Mucosa of stomach (tissue), 1 donor: ENCODE measurements around the gene BGN.

Experiments used
- H3K27me3 ChIP-seq: one replicate; pipeline ENCODE4 v1.7.0; 2013; ENCODE audit warnings: mild to moderate bottlenecking, low read length; ENCODE audit not compliant: control insufficient read depth, insufficient read depth
- H3K36me3 ChIP-seq: one replicate; pipeline ENCODE4 v1.7.0; 2013; ENCODE audit warnings: low read length; ENCODE audit not compliant: control insufficient read depth, insufficient read depth
- H3K4me1 ChIP-seq: one replicate; pipeline ENCODE4 v1.7.0; 2013; ENCODE audit warnings: mild to moderate bottlenecking, low read length; ENCODE audit not compliant: control insufficient read depth, insufficient read depth
- H3K4me3 ChIP-seq: one replicate; pipeline ENCODE4 v1.7.0; 2013; ENCODE audit warnings: low read length
- H3K9ac ChIP-seq: one replicate; pipeline ENCODE4 v1.7.0; 2013; ENCODE audit warnings: mild to moderate bottlenecking, low read length, moderate library complexity
- H3K9me3 ChIP-seq: one replicate; pipeline ENCODE4 v1.7.0; 2013; ENCODE audit warnings: mild to moderate bottlenecking, low read length, moderate library complexity; ENCODE audit not compliant: control insufficient read depth
- donor health status: Pancreatic carcinoma.

Gene BGN

GRCh38 chrX:153526801-153527200 lies 32.0 kb downstream of the BGN start:
- no peaks in the 10 kb centered on the region for H3K27me3 ChIP-seq
- H3K9me3 ChIP-seq, result no peaks in the 10 kb centered on the region
- no peak overlapping the region for H3K9ac ChIP-seq

GRCh38 chrX:153527208-153527607 lies 32.4 kb downstream of the BGN start:
- Histone ChIP-seq H3K36me3 (no peaks in the 10 kb centered on the region), H3K4me1 (no peaks in the 10 kb centered on the region), H3K9ac (no peak overlapping the region), H3K9me3 (no peaks in the 10 kb centered on the region), H3K4me3 (no peak overlapping the region), H3K27me3 (no peaks in the 10 kb centered on the region)

More at GRCh38 chrX:153526801-153527200, 32.0 kb downstream of the BGN start:
- Histone ChIP-seq H3K4me3 (no peak overlapping the region), H3K36me3 (no peaks in the 10 kb centered on the region), H3K4me1 (no peaks in the 10 kb centered on the region)

GRCh38 chrX:153530411-153531129 lies 35.8 kb downstream of the BGN start:
- no peaks in the 10 kb centered on the region for H3K4me1 ChIP-seq
- no peak overlapping the region for H3K4me3 ChIP-seq
- H3K9ac ChIP-seq, result no peak overlapping the region
- no peaks in the 10 kb centered on the region for H3K27me3 ChIP-seq
- H3K36me3 ChIP-seq, result no peaks in the 10 kb centered on the region
- H3K9me3 ChIP-seq, result no peaks in the 10 kb centered on the region

GRCh38 chrX:153533091-153533490 lies 38.3 kb downstream of the BGN start:
- Histone ChIP-seq H3K9ac (no peak overlapping the region), H3K27me3 (no peaks in the 10 kb centered on the region), H3K9me3 (no peaks in the 10 kb centered on the region), H3K4me1 (no peaks in the 10 kb centered on the region), H3K36me3 (no peaks in the 10 kb centered on the region), H3K4me3 (no peak overlapping the region)

- Histone ChIP-seq H3K9me3 (no peaks in the 10 kb centered on the region), H3K4me3 (no peak overlapping the region), H3K27me3 (no peaks in the 10 kb centered on the region), H3K36me3 (no peaks in the 10 kb centered on the region), H3K4me1 (no peaks in the 10 kb centered on the region), H3K9ac (no peak overlapping the region)
These were observed 42.3 kb downstream of the BGN start for GRCh38 chrX:153537080-153537479.

GRCh38 chrX:153537526-153538295 lies 42.9 kb downstream of the BGN start:
- H3K36me3 ChIP-seq, result no peaks in the 10 kb centered on the region
- no peak overlapping the region for H3K9ac ChIP-seq
- H3K4me3 ChIP-seq, result no peak overlapping the region
- no peaks in the 10 kb centered on the region for H3K4me1 ChIP-seq
- H3K27me3 ChIP-seq, result no peaks in the 10 kb centered on the region
- H3K9me3 ChIP-seq, result no peaks in the 10 kb centered on the region

GRCh38 chrX:153538424-153538823 lies 43.6 kb downstream of the BGN start:
- no peak overlapping the region for H3K4me3 ChIP-seq
- H3K9ac ChIP-seq, result no peak overlapping the region
- no peaks in the 10 kb centered on the region for H3K36me3 ChIP-seq
- no peaks in the 10 kb centered on the region for H3K4me1 ChIP-seq
- no peaks in the 10 kb centered on the region for H3K9me3 ChIP-seq
- no peaks in the 10 kb centered on the region for H3K27me3 ChIP-seq

GRCh38 chrX:153539171-153539978 lies 44.6 kb downstream of the BGN start:
- Histone ChIP-seq H3K9me3 (no peaks in the 10 kb centered on the region), H3K4me1 (no peaks in the 10 kb centered on the region), H3K9ac (no peak overlapping the region), H3K36me3 (no peaks in the 10 kb centered on the region), H3K27me3 (no peaks in the 10 kb centered on the region), H3K4me3 (no peak overlapping the region)

- Histone ChIP-seq H3K9me3 (no peaks in the 10 kb centered on the region), H3K4me3 (no peak overlapping the region), H3K4me1 (no peaks in the 10 kb centered on the region), H3K27me3 (no peaks in the 10 kb centered on the region), H3K36me3 (no peaks in the 10 kb centered on the region), H3K9ac (no peak overlapping the region)
These were observed 45.2 kb downstream of the BGN start for GRCh38 chrX:153539979-153540358.

- H3K27me3 ChIP-seq, result no peaks in the 10 kb centered on the region
- no peaks in the 10 kb centered on the region for H3K9me3 ChIP-seq
- no peaks in the 10 kb centered on the region for H3K4me1 ChIP-seq
- no peak overlapping the region for H3K9ac ChIP-seq
- H3K4me3 ChIP-seq, result no peak overlapping the region
- no peaks in the 10 kb centered on the region for H3K36me3 ChIP-seq
These were observed 49.9 kb downstream of the BGN start for GRCh38 chrX:153544727-153545126.

- H3K36me3 ChIP-seq, result no peaks in the 10 kb centered on the region
- H3K4me1 ChIP-seq, result no peaks in the 10 kb centered on the region
- no peaks in the 10 kb centered on the region for H3K9me3 ChIP-seq
- no peak overlapping the region for H3K9ac ChIP-seq
- H3K4me3 ChIP-seq, result no peak overlapping the region
- no peaks in the 10 kb centered on the region for H3K27me3 ChIP-seq
These were observed 51.6 kb downstream of the BGN start for GRCh38 chrX:153546386-153546785.

GRCh38 chrX:153547195-153547594 lies 52.4 kb downstream of the BGN start:
- Histone ChIP-seq H3K36me3 (no peaks in the 10 kb centered on the region), H3K9ac (no peak overlapping the region), H3K27me3 (no peaks in the 10 kb centered on the region), H3K4me1 (no peaks in the 10 kb centered on the region), H3K9me3 (no peaks in the 10 kb centered on the region), H3K4me3 (no peak overlapping the region)
